ENCODE data around the gene TRABD2B. TPM values are rescaled to one million over a fixed set of nuclear protein-coding genes. Genes with fewer than 3 reads are reported as not detected.

The TRABD2B gene
- total RNA-seq, 1 donor from 2014 or later, result 11.2 TPM

- DNase-seq (ENCODE audit: low spot score), result no peak
Observed at GRCh38 chr1:48022306-48022705, 25.1 kb upstream of the TRABD2B start.

DNA sequence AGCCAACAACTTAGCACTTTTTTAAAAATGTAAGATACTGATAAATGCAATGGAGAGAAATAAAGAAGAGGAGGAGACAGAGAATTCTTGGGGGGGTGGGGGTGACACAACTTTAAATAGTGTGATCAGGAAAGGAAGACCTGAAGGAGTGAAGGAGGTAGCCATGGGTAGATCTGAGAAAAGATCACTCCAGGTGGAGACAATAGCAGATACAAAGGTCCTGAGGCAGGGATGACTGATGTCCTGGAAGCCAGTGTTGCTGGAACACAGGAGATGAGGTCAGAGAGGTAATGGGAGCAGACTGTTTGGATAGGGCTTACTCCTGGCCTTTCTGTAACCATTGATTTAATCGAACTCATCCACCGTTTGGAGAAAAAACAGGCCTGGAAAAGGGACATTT is 24.6 kb upstream of the TRABD2B start:
- DNase-seq (ENCODE audit: low spot score), result no peak

DNA sequence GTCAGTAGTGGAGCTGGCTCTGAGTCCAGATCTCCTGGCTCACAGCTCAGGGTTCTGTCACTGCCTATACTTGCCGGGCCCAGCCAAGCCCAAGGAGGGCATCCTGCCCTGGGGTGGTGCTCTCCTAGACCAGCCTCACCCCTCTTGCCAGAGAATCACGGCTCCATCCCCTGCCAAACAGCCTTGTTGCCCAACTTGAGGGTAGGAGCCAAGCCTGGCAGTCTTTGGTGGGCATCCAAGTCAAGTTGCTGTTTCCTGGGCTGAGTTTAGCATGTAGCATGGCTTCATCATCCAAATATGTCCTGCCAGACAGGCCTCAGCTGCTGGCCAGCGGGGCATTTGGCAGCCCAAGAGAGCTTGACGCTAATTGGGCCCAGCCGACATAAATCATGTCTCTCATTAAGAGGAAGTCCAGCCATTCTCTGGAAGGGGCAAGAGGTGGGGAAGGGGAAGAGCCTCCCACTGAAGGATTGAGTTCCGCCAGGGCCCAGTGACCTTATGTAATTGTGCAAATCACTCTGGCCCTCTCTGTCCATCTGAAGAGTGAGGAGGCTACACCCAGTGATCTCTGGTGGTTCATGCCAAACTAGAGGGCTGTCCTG is 22.6 kb upstream of the TRABD2B start:
- DNase-seq (ENCODE audit: low spot score), result peak; percentile 27

DNA sequence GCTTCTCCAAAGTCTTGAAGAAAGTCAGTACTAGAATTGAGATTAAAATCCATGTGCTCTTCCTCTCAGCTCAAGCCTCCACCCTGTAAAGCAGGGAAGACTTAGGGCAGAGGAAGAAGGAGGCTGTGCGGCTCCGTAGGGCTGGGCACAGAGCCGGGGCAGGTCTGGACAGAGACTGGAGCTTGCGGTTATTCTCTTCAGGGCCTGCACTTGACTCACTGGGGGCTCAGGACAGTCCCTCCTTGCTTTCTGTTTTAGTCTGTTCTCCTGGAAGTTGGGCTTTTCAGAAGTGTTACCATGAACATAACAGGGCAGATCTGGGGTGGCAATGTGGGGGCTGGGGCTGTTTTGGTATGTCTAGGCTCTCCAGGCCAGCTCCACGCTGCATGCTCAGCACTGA is 21.6 kb upstream of the TRABD2B start:
- no peak for DNase-seq (ENCODE audit: low spot score)

GRCh38 chr1:48017716-48018115 is 20.5 kb upstream of the TRABD2B start:
- DNase-seq (ENCODE audit: low spot score), result no peak

- DNase-seq (ENCODE audit: low spot score), result no peak
Observed at GRCh38 chr1:48016515-48016914, 19.3 kb upstream of the TRABD2B start.

- no peak for DNase-seq (ENCODE audit: low spot score)
Observed at GRCh38 chr1:48013270-48013669, 16.1 kb upstream of the TRABD2B start.

- no peak for DNase-seq (ENCODE audit: low spot score)
Observed at GRCh38 chr1:48007047-48007446, 9.9 kb upstream of the TRABD2B start.

DNA sequence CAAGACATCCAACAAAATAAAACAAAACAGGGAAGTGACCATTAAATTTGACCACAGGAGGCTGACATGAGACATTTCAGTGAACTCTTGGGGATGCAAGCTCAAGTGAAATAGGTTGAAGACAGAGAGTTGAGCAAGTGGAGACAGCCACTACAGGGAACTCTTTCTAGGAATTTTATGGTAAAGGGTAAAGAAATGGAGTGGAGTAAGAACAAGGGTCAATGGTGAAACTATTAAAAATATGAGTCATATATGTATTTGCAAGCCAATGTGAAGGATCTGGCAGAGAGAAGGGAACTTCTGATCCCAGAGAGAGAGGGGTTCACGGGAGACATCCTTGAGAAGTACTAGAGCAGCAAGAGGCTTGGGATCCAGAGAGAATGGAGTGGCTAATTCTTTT is 9.1 kb upstream of the TRABD2B start:
- no peak for DNase-seq (ENCODE audit: low spot score)

- DNase-seq (ENCODE audit: low spot score), result no peak
Observed at GRCh38 chr1:48005253-48006117, 8.3 kb upstream of the TRABD2B start.

GRCh38 chr1:48003741-48004531 is 6.8 kb upstream of the TRABD2B start:
- no peak for DNase-seq (ENCODE audit: low spot score)

GRCh38 chr1:48002142-48002541 is 5.0 kb upstream of the TRABD2B start:
- DNase-seq (ENCODE audit: low spot score), result no peak

- DNase-seq (ENCODE audit: low spot score), result no peak
Observed at GRCh38 chr1:48001696-48002095, 4.5 kb upstream of the TRABD2B start.

- no peak for DNase-seq (ENCODE audit: low spot score)
Observed at GRCh38 chr1:48000883-48001282, 3.7 kb upstream of the TRABD2B start.

- no peak for DNase-seq (ENCODE audit: low spot score)
Observed at GRCh38 chr1:47999097-47999496, 1.9 kb upstream of the TRABD2B start.

DNA sequence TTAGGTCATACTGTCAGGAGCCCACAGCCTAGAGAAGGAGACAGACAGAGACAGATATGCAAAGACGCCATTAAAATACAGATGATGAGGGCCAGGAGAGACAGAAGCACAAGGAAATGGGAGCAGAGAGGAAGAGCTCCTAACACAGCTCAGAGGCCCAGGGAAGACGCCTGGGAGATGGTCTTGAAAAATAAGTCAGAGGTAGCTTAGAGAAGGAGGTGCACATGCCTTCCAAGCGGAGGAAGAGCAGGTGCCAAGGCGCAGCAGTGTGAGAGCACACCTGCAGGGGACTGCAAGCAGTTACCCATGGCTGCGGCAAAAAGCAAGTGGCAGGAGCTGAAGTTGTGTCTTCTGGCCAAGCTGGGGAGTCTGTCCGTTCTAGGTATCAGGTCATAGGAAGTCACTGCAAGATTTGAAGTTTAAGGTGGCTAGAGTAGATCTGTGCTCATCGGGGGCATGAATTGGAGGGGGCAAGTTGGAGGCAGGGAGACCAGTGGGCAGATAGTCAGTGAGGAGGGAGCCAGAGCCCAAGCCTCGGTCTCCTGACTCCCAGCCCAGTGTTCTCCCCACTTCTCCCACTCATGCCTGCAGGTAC is 1.3 kb upstream of the TRABD2B start:
- no peak for DNase-seq (ENCODE audit: low spot score)

- DNase-seq (ENCODE audit: low spot score), result no peak
Observed at GRCh38 chr1:47996406-47997226, 569 bp downstream of the TRABD2B start.

DNA sequence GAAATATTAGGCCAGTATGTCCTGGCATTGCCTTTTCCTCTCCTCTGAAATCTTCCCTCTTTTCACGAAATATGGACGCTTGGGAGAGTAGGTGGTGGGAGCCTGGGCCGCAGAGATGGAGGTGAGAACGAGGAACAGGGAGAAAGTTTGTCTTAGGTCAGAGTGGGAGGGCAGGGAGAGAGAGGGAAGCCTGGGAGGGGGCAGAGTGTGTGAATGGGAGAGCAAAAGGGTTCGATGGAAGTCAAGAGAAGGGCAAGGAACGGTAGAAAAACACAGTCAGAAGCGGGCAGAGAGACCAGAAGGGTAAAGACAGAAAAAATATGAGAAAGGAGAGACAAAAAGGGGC is 1.2 kb downstream of the TRABD2B start:
- no peak for DNase-seq (ENCODE audit: low spot score)

DNA sequence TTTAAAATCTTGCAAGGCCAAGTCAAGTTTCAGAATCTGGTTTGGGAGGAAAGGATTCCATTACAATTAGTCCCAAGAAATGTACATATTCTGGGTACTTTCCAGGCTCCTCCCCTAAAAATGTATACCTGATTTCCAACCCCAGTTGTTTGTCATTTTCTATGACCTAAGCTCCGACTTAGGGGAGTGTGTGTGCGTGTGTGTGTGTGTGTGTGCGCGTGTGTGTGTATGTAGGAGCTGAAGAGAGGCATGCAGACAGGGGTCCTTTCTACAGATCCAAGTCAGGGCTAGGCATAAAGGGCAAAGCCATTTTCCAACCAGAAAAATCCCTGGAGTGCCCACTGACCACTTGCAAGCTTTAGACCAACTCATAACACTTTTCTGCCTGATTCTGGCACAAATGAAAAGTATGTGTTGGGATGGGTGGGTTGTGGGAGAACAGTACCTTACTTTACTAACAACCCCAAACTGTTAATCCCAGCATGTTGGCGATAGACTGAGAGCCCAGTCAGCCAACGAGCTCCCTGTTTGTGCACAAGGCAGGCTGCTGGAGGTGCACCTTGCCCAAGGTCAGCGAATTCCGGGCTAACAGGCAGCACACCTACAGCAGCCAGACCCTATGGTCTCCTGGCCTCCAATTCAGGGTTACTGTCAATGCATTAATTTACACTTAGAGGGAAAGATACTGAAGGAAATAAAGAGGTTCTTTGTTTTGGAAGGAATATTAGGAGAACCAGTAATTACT is 1.7 kb downstream of the TRABD2B start:
- no peak for DNase-seq (ENCODE audit: low spot score)

- DNase-seq (ENCODE audit: low spot score), result no peak
Observed at GRCh38 chr1:47993881-47994625, 3.1 kb downstream of the TRABD2B start.

Data from mucosa of gallbladder (tissue), 1 donor.